C4-2B (cell line): Measurements from ENCODE around the gene ZBTB5.
"Not testable (repeated sequence)": the region's sequence is repeated elsewhere in the genome, so short reads cannot be mapped to it uniquely, and the experiment has no call there.

Source experiments
- H3K27ac ChIP-seq: fragments of 450-650 bp; 2 replicates; pipeline ENCODE4 v1.5.1; 2017
- CTCF ChIP-seq: fragments of 450-650 bp; conservative IDR thresholded peaks from 2 replicates; pipeline ENCODE4 v1.5.1; 2017; ENCODE audit warnings: mild to moderate bottlenecking
- ZFX ChIP-seq: fragments of 450-650 bp; IDR thresholded peaks from 2 replicates; pipeline ENCODE4 v1.6.1; 2017

ZBTB5 gene

GRCh38 chr9:37432020-37432419 is 33.2 kb downstream of the ZBTB5 start:
- no peak overlapping the region for H3K27ac ChIP-seq
- TF ChIP-seq ZFX (no peak), CTCF (no peak)

GRCh38 chr9:37430841-37431597 is 34.2 kb downstream of the ZBTB5 start:
- TF ChIP-seq ZFX, result no peak
- TF ChIP-seq CTCF, result no peak
- no peak overlapping the region for H3K27ac ChIP-seq

DNA sequence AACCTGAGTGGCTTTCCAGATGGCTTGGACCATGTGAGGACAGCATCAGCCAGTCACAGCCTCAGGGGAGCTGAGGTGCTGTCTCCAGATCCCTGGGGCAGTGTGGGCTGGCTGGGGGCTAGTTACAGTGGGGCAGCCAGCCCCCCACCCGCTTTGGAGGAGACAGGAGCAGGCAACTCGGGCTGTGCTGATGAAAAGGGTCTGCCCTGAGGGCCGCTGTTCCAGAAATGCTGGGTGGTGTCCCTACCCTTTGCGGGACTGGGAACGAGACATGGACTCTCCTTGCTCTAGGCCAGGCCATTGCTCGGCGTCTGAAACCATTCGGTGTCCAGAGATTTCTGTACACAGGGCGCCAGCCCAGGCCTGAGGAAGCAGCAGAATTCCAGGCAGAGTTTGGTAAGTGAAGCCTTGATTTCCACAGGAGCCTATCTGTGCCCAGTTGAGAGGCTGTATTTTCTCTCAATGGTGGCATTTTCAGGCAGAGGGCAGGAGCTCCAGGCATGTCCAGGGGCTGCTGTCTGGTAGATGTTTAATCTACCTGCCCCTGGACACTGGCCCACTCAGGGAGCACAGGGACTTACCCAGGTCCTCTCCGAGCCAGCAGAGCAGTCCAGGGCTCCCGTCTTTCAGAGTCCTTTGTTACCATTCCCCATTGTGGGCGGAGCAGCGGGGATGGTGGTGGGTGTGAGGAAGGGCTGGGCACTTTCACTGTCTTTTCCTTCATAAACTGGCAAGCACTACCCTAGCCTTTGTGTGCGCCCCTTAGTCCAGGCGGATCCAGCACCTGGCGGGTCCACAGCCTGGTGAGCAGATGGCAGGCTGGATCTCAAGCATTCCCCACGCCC is 35.6 kb downstream of the ZBTB5 start:
- no peak overlapping the region for H3K27ac ChIP-seq
- TF ChIP-seq ZFX, result no peak
- no peak for TF ChIP-seq CTCF

GRCh38 chr9:37428345-37428744 is 36.9 kb downstream of the ZBTB5 start:
- no peak overlapping the region for H3K27ac ChIP-seq
- TF ChIP-seq CTCF, result no peak
- TF ChIP-seq ZFX, result no peak

DNA sequence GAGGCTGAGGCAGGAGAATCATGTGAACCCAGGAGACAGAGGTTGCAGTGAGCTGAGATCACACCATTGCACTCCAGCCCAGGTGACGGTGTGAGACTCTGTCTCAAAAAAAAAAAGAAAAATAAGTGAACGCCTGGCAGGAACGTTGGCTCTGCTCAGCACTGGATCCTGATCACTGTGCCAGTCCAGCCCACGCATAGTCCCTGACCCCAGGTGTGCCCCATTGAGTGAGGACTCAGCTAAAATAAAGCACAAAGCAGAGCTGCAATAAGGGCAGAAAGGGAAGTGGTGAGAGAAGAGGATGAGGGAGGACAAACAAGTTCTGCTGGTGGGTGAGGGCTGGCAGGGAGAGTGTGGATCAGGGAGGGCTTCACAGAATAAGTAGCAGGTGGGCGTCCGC is 38.4 kb downstream of the ZBTB5 start:
- H3K27ac ChIP-seq, result no peak overlapping the region
- TF ChIP-seq CTCF (no peak), ZFX (no peak)

DNA sequence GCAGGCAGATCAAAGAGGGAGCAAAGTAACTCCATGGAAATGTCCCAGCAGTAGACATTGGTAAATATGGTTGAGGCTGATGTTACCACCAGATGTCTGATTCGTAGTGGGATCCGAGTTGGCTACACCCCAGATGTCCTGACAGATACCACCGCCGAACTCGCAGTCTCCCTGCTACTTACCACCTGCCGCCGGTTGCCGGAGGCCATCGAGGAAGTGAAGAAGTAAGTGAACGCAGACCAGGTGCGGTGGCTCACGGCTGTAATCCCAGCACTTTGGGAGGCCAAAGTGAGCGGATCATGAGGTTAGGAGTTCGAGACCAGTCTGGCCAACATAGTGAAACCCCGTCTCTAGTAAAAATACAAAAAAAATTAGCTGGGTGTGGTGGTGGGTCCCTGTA is 38.8 kb downstream of the ZBTB5 start:
- H3K27ac ChIP-seq, result not testable (repeated sequence)

- no peak overlapping the region for H3K27ac ChIP-seq
- TF ChIP-seq CTCF (no peak), ZFX (no peak)
Measured at GRCh38 chr9:37425298-37425752, 39.9 kb downstream of the ZBTB5 start.
